HG02981 (cell line): ENCODE results near the gene MRPL57.
A peak's percentile ranks its signal among the peaks of the same experiment; 100 is the strongest.
"Not testable (repeated sequence)": the region's sequence is repeated elsewhere in the genome, so short reads cannot be mapped to it uniquely, and the experiment has no call there.

Source experiments
- ATAC-seq: cut with Tn5 transposase; IDR thresholded peaks from one replicate; pipeline ENCODE4 v1.9.1; 2021; ENCODE audit warnings: mild to moderate bottlenecking, moderate library complexity; ENCODE audit not compliant: unreplicated experiment

The MRPL57 gene

DNA sequence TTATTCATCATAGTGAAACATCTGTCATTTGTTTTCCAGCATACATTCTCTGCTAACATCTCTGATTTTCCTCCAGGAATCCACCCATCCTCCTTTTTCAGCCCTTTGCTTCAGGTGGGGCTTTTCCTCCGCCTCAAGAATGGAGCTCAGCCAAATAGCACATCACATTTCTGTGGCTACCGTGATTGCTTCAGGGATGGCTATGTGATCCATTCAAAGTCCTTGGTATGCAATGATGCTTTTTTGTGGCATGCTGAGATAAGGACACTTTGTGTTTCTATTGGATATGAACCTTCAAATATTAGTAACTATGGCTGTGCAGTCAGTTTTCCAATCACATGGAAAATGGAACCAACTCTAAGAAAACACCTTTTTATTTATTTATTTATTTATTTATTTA, 18.3 kb downstream of the MRPL57 start:
- not testable (repeated sequence) for ATAC-seq

DNA sequence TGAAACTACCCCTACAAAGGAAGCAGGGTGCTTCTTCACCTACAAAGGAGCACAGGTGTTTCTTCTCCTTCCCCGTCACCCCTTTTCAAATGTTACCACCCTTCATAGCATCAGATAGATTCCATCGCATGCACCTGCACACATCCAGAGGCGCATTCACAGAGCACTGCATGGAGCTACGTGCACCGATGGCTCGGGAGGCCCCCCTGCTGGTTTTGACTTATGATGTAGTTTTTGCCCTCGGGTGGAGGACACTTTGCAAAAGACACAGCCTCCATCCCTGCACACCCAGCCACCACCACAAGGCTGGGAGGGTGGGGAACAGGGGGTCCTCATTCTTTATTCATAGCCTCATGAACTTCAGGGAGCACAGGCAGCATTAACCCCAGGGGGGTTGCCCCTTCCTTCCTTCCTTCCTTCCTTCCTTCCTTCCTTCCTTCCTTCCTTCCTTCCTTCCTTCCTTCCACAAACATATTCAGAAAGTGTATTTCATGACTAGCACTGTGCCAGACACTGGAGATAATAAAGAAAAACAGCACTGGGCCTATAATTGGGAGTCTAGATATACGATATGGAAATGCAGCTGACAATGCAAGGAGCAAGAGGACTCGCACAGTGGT, 21.3 kb downstream of the MRPL57 start:
- not testable (repeated sequence) for ATAC-seq

DNA sequence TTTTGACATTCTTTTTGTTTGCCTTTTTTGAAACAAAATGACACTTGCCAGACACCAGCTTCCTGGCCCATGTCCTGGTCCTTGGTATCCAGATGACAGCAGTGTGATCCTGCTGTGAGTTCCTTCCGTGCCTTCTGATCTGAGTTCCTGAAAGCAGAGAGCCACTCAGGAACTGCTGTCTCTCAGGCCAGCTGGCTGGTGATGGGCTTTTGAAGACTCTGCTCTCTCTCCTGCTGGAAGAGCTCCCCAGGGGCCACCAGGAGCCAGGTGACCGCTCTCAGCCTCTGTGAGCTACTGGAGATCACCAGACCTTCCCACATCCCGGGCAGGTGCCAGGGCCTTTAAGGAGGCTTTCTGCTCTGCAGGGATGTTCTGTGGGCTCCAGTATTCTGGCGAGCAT, 21.9 kb downstream of the MRPL57 start:
- not testable (repeated sequence) for ATAC-seq

DNA sequence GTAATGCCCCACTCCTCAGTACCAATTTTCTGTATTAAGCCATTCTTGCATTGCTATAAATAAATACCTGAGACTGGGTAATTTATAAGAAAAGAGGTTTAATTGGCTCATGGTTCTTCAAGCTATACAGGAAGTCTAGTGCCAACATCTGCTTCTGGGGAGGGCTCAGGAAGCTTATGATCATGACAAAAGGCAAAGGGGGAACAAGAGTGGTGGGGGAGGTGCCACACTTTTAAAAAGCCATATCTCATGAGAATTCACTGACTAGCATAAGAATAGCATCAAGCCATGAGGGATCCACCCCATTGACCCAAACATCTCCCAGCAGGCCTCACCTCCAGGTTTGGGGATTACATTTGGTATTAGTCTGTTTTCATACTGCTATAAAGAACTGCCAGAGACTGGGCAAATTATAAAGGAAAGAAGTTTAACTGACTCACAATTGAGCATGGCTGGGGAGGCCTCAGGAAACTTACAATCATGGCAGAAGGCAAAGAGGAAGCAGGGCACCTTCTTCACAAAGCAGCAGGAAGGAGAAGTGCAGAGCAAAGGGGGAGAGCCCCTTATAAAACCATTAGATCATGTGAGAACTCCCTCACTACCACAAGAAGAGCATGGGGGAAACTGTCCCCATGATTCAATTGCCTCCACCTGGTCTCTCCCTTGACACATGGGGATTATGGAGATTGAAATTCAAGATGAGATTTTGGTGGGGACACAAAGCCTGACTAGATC, 25.2 kb downstream of the MRPL57 start:
- ATAC-seq = not testable (repeated sequence)

DNA sequence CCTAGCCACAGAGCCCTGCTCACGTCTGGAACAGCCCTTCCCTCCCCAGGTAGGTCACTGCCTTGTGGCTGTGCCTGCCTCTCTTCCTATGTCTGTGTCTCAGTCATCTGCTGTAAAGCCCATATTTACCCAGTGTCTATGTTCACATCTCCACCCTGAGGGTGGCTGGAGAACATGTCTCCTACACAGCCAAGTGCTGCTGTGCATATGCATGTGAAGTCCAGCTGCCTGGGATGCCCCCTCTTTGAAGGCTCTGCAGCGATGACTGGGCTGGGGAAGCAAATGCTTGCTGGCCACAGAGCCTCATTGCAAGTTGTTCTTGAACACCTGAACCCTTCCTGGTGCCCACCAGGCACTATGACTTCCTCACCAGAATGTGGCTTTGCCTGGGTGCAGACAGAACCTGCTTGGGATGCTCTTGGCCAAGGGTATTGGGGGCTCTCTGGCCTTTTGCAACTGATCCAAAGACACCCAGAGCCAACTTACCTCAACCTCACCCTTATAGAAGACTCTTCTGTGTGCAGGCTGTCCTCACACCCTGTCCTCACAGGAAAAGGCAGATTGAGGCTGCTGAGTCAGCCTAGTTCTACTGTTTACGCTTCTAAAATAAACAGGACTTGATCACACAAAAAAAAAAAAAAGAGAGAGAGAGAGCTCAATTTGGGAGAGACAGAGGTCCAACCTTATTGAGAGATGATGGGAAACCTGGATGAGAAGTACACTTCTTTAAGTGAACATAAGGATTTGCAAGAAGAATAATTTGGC, 26.5 kb downstream of the MRPL57 start:
- no peak for ATAC-seq

DNA sequence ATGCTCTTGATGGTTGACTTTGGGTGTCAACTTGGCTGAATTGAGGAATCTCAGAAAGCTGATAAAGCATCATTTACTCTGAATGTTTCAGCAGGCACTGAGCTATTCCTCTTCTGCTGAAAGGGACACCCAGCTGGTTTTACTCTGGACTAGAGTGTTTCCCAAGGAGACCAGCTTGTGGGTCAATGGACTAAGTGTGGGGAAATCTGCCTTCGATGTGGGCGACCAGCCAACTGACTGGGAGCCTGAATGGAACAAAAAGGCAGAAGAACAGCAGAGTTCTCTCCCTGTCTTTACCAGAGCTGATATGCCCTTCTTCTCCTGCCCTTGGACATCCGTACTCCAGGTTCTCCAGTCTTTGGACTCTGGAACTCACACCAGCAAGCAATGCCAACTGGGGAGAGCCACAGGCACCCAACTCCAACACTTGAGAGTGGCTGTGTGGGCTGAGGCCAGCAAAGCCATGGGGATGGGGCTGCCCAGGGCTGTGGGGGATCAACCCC, 32.2 kb downstream of the MRPL57 start:
- ATAC-seq = no peak

DNA sequence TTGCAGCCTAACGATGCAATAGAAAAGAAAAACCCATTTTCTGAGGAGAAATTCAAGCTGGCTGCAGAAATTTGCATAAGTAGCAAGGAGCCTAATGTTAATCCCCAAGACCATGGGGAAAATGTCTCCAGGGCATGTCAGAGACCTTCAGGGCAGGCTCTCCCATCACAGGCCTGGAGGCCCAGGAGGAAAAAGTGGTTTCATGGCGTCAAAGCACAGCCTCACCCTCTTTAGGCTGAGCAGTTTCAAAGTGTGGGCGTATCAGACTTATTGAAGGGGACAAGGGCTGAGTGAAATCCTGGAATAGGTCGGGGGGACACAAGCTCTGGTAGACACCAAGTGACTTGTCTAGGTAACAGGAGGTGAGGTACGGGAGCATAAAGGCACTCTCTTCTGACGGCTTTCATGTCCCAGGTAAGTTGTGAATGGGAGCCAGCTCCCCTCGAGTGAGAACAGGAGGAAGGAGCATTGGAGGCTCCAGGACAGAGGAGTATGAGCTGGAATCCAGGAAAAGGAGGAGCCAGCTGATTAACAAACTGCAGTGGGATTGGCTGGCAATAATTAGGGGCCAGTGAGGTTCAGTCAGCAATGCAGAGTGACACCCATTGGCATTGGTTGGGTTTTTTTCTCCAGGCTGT, 35.8 kb downstream of the MRPL57 start:
- ATAC-seq = no peak

DNA sequence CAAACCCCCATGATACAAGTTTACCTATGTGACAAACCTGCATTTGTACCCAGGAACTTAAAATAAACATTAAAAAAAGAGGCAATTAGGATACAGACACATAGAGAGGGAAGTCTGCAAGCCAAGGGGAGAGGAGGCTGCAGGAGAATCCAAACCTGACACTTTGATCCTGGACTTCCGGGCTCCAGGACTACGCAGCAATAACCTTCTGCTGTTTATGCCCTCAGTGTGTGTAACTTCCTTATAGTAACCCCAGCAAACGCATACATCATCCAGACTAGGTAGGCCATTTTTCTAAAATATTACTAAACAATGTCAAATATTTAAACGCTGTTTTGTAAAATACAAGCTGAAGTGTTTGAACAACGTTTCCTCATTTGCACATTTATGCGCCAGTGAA, 39.0 kb downstream of the MRPL57 start:
- not testable (repeated sequence) for ATAC-seq

DNA sequence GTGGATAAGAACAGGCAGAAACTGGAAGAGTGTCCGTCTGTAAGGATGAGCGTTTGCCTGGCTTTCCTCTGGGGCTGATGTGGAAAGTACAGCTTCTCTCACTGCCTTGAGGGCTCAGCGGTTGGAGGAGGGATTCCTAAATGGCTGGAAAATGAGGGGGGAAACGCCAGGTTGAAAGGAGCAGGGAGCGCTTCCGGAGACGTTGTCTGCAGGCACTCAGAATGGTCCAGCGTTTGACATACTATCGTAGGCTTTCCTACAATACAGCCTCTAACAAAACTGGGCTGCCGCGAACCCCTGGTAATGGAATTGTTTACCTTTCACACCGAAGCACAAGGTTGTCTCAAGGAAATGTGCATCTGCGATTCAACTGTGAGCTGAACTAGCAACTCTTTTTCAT, 39.9 kb downstream of the MRPL57 start:
- ATAC-seq = no peak

DNA sequence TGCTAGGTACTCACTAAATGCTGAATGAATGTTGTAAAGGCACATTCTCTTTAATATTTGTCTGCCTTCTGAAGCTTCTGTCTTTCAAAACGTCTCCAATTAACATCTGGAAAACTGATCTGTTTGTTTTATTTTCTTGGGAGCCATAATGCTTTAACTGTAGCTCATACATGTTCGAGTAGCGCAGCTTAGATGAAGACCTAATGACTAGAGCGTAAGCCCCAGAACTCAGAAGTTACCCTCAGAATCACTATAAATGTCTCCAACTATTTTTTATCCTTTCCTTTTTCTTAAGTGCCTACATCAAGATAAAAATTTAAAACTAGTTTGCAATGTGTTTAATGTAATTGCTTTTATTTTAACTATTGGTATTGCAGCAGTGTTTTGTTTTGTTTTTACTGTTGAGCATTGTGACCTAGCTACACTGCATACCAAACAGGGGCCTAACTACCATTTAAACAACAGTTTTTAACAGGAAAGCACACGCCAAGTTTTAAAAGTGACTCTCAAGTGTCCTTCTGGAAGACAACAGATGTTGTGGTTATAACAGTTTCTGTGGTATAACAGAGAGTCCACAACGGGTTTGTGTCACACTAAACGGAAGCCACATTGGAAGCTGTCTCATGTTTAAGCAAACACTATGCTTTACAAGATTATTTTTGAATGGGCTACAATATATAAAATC, 42.0 kb downstream of the MRPL57 start:
- peak; percentile 95 for ATAC-seq

DNA sequence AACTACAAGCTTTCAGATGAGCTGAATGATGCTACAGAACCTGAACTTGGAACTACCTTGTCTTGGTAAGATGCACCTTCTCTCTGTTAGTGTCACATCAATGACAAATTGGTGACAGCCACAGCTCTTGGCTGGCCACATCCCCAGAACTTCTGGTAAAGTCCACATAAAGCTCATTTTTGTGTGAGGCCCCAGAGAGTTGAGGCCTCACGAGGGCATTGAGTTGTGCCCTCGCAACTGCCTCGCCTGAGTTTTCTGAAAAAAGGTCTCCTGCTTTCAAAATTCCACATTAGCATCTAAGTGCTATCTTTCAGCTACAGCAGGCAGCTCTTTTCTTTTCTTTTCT, 42.6 kb downstream of the MRPL57 start:
- ATAC-seq = peak; percentile 41

DNA sequence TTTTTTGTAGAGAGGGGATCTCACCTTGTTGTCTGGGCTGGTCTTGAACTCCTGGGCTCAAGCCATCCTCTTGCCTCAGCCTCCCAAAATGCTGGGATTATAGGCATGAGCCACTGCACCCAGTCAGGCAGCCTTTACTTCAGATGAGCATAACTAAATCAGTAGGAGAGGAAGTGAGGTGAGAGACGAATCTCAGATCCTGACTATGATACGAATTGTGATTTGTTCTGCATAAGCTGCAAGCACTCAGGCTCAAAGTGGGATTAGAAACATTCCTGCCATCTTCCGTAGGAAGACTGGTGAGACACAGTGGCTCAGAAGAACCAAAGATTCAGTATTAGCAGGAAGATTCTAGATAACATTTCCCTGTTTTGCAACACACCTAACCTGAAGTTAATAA, 43.3 kb downstream of the MRPL57 start:
- not testable (repeated sequence) for ATAC-seq

DNA sequence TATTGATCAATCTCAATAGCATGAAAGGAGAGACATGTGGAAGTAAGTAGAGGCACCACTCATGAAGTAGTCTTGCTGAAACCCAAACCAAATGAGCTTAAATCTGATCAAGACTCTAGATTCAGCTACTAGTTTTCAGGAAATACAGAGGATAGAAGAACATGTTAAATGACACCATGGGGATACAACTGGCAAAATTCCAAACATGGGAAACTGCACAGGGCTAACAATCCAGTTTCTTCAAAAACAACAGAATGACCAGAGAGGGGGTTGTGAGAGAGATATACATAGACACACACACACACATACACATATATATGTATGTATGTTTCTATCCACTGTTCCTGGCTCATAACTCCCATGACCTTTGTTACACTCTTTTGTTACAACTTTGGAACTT, 44.8 kb downstream of the MRPL57 start:
- no peak for ATAC-seq

DNA sequence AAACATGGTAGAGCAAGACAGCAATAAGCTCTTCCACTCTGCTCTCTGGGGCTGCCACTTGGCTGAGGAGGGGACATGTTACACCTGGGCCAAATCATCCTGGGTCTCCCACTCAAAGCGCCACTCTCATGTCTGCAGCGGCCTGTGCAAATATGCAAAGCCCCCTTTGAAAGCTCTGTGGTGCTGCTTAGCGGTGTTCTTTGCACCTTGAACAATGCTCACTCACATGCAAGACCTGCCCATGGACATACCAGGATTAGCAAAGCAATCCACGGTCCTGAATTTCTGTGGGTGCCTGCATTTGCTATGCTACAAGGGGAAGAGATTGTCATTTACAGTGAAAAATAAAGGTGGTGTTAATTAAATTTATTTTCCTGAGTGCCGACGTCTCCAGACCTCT, 48.6 kb downstream of the MRPL57 start:
- ATAC-seq = no peak

DNA sequence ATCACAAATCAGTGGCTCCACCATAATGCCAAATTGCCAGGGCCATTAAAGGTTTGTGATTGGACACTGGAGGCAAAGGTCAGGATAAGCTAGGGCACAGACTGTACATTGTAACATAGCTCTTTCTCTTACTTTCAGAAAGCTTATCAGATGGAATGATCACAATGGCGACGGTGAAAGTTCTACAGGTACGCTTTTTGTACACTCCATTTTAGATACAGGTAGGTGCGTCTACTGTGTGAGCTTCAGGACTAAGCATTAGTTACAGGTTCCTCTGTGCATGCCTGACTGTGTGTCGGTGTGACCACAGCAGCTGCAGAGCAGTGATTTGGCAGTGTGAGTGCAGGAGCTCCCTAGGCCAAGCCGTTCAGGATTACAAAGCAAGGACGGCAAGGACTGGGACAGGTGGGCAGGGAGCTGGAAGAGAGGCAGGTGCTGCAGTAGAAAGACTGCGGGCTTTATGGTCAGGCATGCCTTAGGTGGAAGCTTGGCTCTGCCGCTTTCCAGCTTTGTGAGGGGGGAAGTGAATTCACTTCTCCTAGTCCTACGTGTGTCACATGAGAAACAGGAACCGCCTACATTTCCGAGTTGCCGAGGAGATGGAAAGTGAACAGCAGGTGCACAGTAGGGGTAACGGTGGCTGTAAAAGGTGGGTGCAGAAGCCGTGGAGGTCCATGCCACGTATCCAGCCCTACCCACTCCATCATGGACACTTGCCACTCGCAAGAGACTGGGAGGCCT, 49.6 kb downstream of the MRPL57 start:
- no peak for ATAC-seq

DNA sequence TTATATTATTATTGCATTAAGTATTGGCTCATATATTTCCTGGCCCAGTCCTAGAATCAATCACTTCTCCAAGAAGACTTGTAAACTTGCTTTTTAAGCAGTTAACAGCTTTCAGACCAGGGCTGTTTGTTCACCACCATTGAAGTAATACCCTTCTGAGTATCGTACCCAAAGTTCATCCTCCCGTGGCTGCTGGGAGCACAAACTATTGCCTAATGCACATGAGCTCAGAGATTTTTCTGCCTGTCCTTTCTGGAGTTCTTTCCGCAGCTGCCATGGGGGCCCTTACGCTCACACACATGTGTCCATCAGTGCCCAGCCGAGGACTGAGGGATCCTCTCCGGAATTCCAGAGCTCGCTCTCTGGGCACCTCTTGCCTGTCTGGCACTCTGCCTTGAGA, 51.5 kb downstream of the MRPL57 start:
- no peak for ATAC-seq
